ENCODE results near the gene GPR15. TPM values are rescaled to one million over a fixed set of nuclear protein-coding genes. Genes with fewer than 3 reads are reported as not detected.

GPR15 gene
- total and polyA plus RNA-seq, 8 donors = 0.07 to 0.19 (median 0.15) TPM; not detected in 5

DNA sequence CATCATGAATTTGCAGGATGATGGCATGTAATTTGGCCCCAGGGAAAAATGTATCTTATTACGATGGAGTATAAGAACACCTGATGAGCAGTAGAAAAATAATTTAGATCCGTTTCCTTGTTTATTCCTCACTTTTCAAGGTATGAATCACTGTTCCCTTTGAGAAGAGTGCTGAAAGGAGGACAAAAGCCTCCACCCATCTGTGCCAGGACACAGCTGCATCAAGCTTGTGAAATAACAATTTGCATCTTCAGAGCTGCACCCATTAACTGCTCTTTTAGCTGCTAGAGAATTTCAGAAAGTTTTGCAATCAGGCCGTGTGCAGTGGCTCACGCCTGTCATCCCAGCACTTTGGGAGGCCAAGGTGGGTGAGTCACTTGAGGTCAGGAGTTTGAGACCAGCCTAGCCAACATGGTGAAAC is 18.7 kb upstream of the GPR15 start:
- H3K36me3 ChIP-seq = peaks cover 0 to 3% (median 0%) of the 10 kb centered on the region in 3 donors
- DNase-seq (no peak), FAIRE-seq (no peak), ATAC-seq (no peak)
- no peaks in the 10 kb centered on the region for H3K4me1 ChIP-seq
- TF ChIP-seq, protein P1, sequence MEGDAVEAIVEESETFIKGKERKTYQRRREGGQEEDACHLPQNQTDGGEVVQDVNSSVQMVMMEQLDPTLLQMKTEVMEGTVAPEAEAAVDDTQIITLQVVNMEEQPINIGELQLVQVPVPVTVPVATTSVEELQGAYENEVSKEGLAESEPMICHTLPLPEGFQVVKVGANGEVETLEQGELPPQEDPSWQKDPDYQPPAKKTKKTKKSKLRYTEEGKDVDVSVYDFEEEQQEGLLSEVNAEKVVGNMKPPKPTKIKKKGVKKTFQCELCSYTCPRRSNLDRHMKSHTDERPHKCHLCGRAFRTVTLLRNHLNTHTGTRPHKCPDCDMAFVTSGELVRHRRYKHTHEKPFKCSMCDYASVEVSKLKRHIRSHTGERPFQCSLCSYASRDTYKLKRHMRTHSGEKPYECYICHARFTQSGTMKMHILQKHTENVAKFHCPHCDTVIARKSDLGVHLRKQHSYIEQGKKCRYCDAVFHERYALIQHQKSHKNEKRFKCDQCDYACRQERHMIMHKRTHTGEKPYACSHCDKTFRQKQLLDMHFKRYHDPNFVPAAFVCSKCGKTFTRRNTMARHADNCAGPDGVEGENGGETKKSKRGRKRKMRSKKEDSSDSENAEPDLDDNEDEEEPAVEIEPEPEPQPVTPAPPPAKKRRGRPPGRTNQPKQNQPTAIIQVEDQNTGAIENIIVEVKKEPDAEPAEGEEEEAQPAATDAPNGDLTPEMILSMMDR (IDR thresholded peaks at IDR 0.05) = no peak
- H3K9me3 ChIP-seq = no peaks in the 10 kb centered on the region
- H3K27me3 ChIP-seq = no peaks in the 10 kb centered on the region
- 75 to 78% methylated on average over 4 of the region's 4 CpGs for WGBS, 2 donors
- intact Hi-C loops (cut with DNase I) = no loop called here
- H3K27ac ChIP-seq = no peak overlapping the region
- H3K4me3 ChIP-seq = no peak overlapping the region

DNA sequence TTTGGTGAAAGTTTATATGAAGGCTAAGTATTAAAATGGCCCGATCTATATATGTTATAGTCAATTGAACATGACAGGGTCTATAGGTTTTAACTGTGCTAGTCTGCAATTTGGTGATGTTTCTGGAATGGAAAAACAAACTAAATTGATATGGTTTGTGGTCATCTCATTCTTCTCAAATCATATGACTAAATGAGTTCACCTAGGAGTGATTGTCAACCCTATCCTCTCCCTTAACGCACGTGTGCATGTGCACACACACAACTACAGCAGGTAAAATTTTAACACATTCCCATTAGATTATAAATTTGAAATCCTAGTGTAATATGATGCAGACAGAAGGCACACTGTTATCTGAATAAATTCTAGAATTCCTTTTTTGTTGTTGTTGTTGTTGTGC is 18.0 kb upstream of the GPR15 start:
- Histone ChIP-seq H3K9me3 (no peaks in the 10 kb centered on the region), H3K4me1 (no peaks in the 10 kb centered on the region), H3K36me3 (peaks cover 0 to 4% (median 0%) of the 10 kb centered on the region in 3 donors), H3K27me3 (no peaks in the 10 kb centered on the region), H3K4me3 (no peak overlapping the region), H3K27ac (no peak overlapping the region)
- ATAC-seq = no peak
- intact Hi-C loops (cut with DNase I) = no loop called here
- TF ChIP-seq, protein P1 (IDR thresholded peaks at IDR 0.05) = no peak
- FAIRE-seq = no peak
- 97 to 99% methylated on average over 3 of the region's 3 CpGs for WGBS, 2 donors
- no peak for DNase-seq

DNA sequence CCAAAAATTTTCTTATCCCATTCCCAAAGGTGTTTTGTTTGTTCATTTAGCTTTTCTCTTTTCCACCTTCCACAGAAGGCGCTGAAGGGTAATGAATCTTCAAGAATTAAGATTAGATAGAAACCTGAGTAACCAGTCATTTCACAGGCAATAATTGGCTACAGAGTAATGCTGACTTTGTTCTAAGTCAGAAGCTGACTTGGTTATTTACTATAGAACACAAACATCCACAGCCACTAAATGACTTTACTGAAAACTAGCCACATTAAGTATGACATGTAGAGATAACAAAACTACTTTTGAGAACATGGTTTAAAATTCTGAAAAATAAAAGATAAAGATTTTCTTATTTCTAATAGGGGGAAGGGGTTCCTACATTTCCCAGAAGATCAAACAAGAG is 16.8 kb upstream of the GPR15 start:
- TF ChIP-seq, protein P1 (IDR thresholded peaks at IDR 0.05) = no peak

DNA sequence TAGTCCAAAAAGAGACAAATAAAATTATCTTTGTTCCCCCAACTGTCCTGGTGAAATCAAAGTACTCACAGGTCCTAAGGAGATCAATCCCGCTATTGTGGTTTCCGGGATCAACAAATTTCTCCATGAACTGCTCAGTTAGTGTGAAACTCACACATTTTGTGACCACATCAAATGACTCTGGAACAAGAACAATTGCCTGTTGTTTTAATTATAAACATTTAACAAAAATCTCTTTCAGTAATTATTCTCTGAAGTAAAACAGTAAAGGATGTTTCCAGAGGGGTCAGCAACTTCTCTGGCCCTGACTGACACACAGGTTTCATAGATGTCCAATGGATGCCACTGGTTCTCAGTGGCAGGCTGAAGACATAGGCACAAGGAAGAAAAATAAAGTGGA is 13.0 kb upstream of the GPR15 start:
- no peaks in the 10 kb centered on the region for H3K27me3 ChIP-seq
- ATAC-seq (no peak), FAIRE-seq (no peak), DNase-seq (no peak)
- H3K4me3 ChIP-seq = no peak overlapping the region
- H3K27ac ChIP-seq = no peak overlapping the region
- intact Hi-C loops (cut with DNase I) = no loop called here
- H3K4me1 ChIP-seq = peaks cover 0 to 9% (median 7%) of the 10 kb centered on the region in 3 donors
- TF ChIP-seq, protein P1 (IDR thresholded peaks at IDR 0.05) = no peak
- peaks cover 0 to 4% (median 0%) of the 10 kb centered on the region in 3 donors for H3K36me3 ChIP-seq
- H3K9me3 ChIP-seq = no peaks in the 10 kb centered on the region
- 93 to 98% methylated on average over 2 of the region's 2 CpGs for WGBS, 2 donors

More for the DNA sequence above, 16.8 kb upstream of the GPR15 start:
- Histone ChIP-seq H3K4me1 (no peaks in the 10 kb centered on the region), H3K36me3 (peaks cover 0 to 4% (median 0%) of the 10 kb centered on the region in 3 donors), H3K27me3 (no peaks in the 10 kb centered on the region), H3K9me3 (no peaks in the 10 kb centered on the region), H3K4me3 (no peak overlapping the region), H3K27ac (no peak overlapping the region)
- 90 to 94% methylated on average over 1 of the region's 1 CpG for WGBS, 2 donors
- FAIRE-seq = no peak
- no peak for DNase-seq
- no peak for ATAC-seq
- intact Hi-C loops (cut with DNase I) = no loop called here

DNA sequence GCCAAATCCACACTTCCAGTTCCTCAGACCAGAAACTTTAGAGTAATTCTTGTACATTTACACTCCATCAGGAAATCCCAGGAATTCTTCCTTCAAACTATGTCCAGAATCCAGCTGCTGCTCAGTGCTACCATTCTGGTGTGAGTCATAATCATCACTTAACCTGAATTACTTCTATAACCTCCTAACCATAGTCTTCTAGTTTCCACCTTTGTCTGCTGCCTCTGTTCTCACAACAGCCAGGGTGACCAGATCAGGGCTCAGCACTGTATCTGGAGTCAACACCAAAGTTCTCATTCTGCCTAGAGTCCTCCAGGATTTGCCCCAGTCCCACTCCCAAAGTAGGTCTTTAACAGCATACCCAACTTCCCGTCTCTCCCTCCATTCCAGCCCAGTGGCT is 12.4 kb upstream of the GPR15 start:
- Histone ChIP-seq H3K36me3 (peaks cover 0 to 4% (median 0%) of the 10 kb centered on the region in 3 donors), H3K27ac (no peak overlapping the region), H3K4me3 (no peak overlapping the region), H3K27me3 (no peaks in the 10 kb centered on the region), H3K9me3 (no peaks in the 10 kb centered on the region), H3K4me1 (peaks cover 0 to 9% (median 7%) of the 10 kb centered on the region in 3 donors)
- DNase-seq = no peak
- TF ChIP-seq, protein P1 (IDR thresholded peaks at IDR 0.05) = no peak
- WGBS, 2 donors = 0 to 97% methylated on average over 1 of the region's 1 CpG
- no peak for FAIRE-seq
- intact Hi-C loops (cut with DNase I) = no loop called here
- ATAC-seq = no peak
